IMR-90 (cell line): ENCODE results near the gene TCF7L2. TPM values are rescaled to one million over a fixed set of nuclear protein-coding genes. Genes with fewer than 3 reads are reported as not detected.

Experiments
- ATAC-seq: fragments of 200-7000 bp; cut with Tn5 transposase; 2 replicates; pipeline ENCODE4 v1.9.1; 2020; ENCODE audit warnings: low read depth, mild to moderate bottlenecking, moderate library complexity
- BruUV-seq: library from RNA; stranded (reverse); fragments of 400-500 nt; replicated peaks from 2 replicates; lab custom pipeline; 2021; lab: Mats Ljungman, UMichigan
- CTCF ChIA-PET: fragments of 300-600 bp; formaldehyde crosslinking; extraction: SDS; loops from one replicate; lab custom pipeline; 2021; ENCODE audit warnings: antibody characterized with exemption; lab: Yijun Ruan, JAX
- POLR2A ChIA-PET: fragments of 300-600 bp; sonication (Branson Sonifier 250); formaldehyde crosslinking; loops from one replicate; lab custom pipeline; 2022; ENCODE audit warnings: antibody characterized with exemption; ENCODE audit not compliant: unreplicated experiment; lab: Charles Lee
- DNase-seq: peaks from one replicate; pipeline ENCODE4 v3.0.0; 2013
- H2AFZ ChIP-seq: replicated peaks from 2 replicates; pipeline ENCODE3; 2013; ENCODE audit warnings: low read length, mild to moderate bottlenecking; ENCODE audit not compliant: poor library complexity
- H2AK5ac ChIP-seq: 2 replicates; pipeline ENCODE4 v1.6.1; 2013; ENCODE audit warnings: low read depth, low read length, inconsistent platforms
- H2AK9ac ChIP-seq: replicated peaks from 2 replicates; pipeline ENCODE3; 2013; ENCODE audit warnings: mild to moderate bottlenecking, low read depth, low read length, moderate library complexity; ENCODE audit not compliant: poor library complexity
- H2BK120ac ChIP-seq: 2 replicates; pipeline ENCODE4 v1.6.1; 2013; ENCODE audit warnings: low read depth, low read length, inconsistent platforms
- H2BK15ac ChIP-seq: 3 replicates; pipeline ENCODE4 v1.6.1; 2013; ENCODE audit warnings: low read depth, low read length, inconsistent platforms
- H2BK20ac ChIP-seq: 2 replicates; pipeline ENCODE4 v1.6.1; 2013; ENCODE audit warnings: low read depth, mild to moderate bottlenecking, inconsistent platforms, low read length, moderate library complexity
- H2BK5ac ChIP-seq: 2 replicates; pipeline ENCODE4 v1.6.1; 2013; ENCODE audit warnings: mild to moderate bottlenecking, low read depth, low read length, inconsistent platforms; ENCODE audit not compliant: poor library complexity, severe bottlenecking
- H3K14ac ChIP-seq: replicated peaks from 2 replicates; pipeline ENCODE4 v1.6.1; 2013; ENCODE audit warnings: low read depth, low read length, inconsistent platforms
- H3K18ac ChIP-seq: 2 replicates; pipeline ENCODE4 v1.6.1; 2013; ENCODE audit warnings: low read depth, low read length, control low read depth
- H3K23ac ChIP-seq: 2 replicates; pipeline ENCODE4 v1.6.1; 2013; ENCODE audit warnings: low read depth, low read length, inconsistent platforms
- H3K27ac ChIP-seq: 2 replicates; pipeline ENCODE4 v1.5.1; 2013; ENCODE audit warnings: mild to moderate bottlenecking, control low read depth, low read length; ENCODE audit not compliant: insufficient read depth
- H3K27me3 ChIP-seq: 2 replicates; pipeline ENCODE4 v1.6.1; 2013; ENCODE audit warnings: low read length; ENCODE audit not compliant: control insufficient read depth, insufficient read depth
- H3K36me3 ChIP-seq: 2 replicates; pipeline ENCODE4 v1.6.1; 2013; ENCODE audit warnings: low read length, mixed read lengths; ENCODE audit not compliant: control insufficient read depth, insufficient read depth
- H3K4ac ChIP-seq: 2 replicates; pipeline ENCODE4 v1.6.1; 2013; ENCODE audit warnings: low read depth, low read length, inconsistent platforms
- H3K4me1 ChIP-seq: 2 replicates; pipeline ENCODE4 v1.6.1; 2013; ENCODE audit warnings: low read length, mixed read lengths; ENCODE audit not compliant: control insufficient read depth, insufficient read depth
- H3K4me2 ChIP-seq: 2 replicates; pipeline ENCODE4 v1.6.1; 2013; ENCODE audit warnings: low read depth, mild to moderate bottlenecking, control low read depth, low read length, moderate library complexity
- H3K4me3 ChIP-seq: 2 replicates; pipeline ENCODE4 v1.5.1; 2013; ENCODE audit warnings: low read depth, mild to moderate bottlenecking, control low read depth, low read length, moderate library complexity; ENCODE audit not compliant: insufficient read depth
- H3K56ac ChIP-seq: 2 replicates; pipeline ENCODE4 v1.6.1; 2013; ENCODE audit warnings: low read length, inconsistent platforms; ENCODE audit not compliant: insufficient read depth; ENCODE audit errors: extremely low read depth
- H3K79me1 ChIP-seq, 2 experiments: 2 replicates each; pipeline ENCODE4 v1.6.1; 2013; ENCODE audit warnings: low read length in 2 of 2, inconsistent platforms in 1 of 2, low read depth in 1 of 2
- H3K9ac ChIP-seq: 2 replicates; pipeline ENCODE4 v1.6.1; 2013; ENCODE audit warnings: low read depth, low read length, control low read depth
- H3K9me1 ChIP-seq: 2 replicates; pipeline ENCODE4 v1.6.1; 2013; ENCODE audit warnings: low read length, inconsistent platforms; ENCODE audit not compliant: insufficient read depth
- H3K9me3 ChIP-seq: 2 replicates; pipeline ENCODE4 v1.6.1; 2013; ENCODE audit warnings: low read length; ENCODE audit not compliant: control insufficient read depth, insufficient read depth
- H4K20me1 ChIP-seq: 2 replicates; pipeline ENCODE4 v1.6.1; 2013; ENCODE audit warnings: low read length, inconsistent platforms; ENCODE audit not compliant: insufficient read depth
- H4K5ac ChIP-seq: 2 replicates; pipeline ENCODE4 v1.6.1; 2013; ENCODE audit warnings: mild to moderate bottlenecking, low read depth, low read length, control low read depth
- H4K8ac ChIP-seq, 2 experiments: 2 replicates each; pipeline ENCODE4 v1.6.1; 2013; ENCODE audit warnings: low read depth in 2 of 2, low read length in 2 of 2, control low read depth in 1 of 2, inconsistent platforms in 1 of 2
- H4K91ac ChIP-seq: 2 replicates; pipeline ENCODE4 v1.6.1; 2013; ENCODE audit warnings: low read depth, low read length, inconsistent platforms; ENCODE audit not compliant: insufficient read depth
- CEBPB ChIP-seq: IDR thresholded peaks from 2 replicates; pipeline ENCODE4 v1.6.1; 2012; ENCODE audit warnings: low read depth, low read length, improper control_type of control experiment
- FOS ChIP-seq: fragments of 150-350 bp; IDR thresholded peaks from 2 replicates; pipeline ENCODE4 v1.6.1; 2016; ENCODE audit warnings: low read depth, low read length
- MAZ ChIP-seq: IDR thresholded peaks from 2 replicates; pipeline ENCODE4 v1.6.1; 2012; ENCODE audit warnings: low read depth, mild to moderate bottlenecking, low read length, improper control_type of control experiment, moderate library complexity, borderline replicate concordance
- POLR2A ChIP-seq: IDR thresholded peaks from 2 replicates; pipeline ENCODE4 v1.6.1; 2012; ENCODE audit warnings: mild to moderate bottlenecking, low read depth, low read length
- RAD21 ChIP-seq: IDR thresholded peaks from 2 replicates; pipeline ENCODE4 v1.6.1; 2012; ENCODE audit warnings: low read length, improper control_type of control experiment
- WGBS, 2 experiments: methylation state at CpG; one replicate each; pipeline versions ENCODE4 v1.1.5 to v1.1.7; 2013; ENCODE audit warnings: missing lambda C conversion rate in 2 of 2; ENCODE audit not compliant: insufficient read length in 1 of 2; ENCODE audit errors: extremely low coverage in 2 of 2; 5-methylcytosine and 5-hydroxymethylcytosine counted together
- dilution Hi-C: fragments of 300-500 bp; cut with HindIII; formaldehyde crosslinking; loops from one replicate; pipeline ENCODE4 v1.14.3; 2018; ENCODE audit warnings: low sequenced_read_pairs; ENCODE audit not compliant: unreplicated experiment
- in situ Hi-C: fragments of 300-500 bp; cut with MboI; formaldehyde crosslinking; loops from 3 replicates; pipeline ENCODE4 v1.14.3; 2019; ENCODE audit warnings: low sequenced_read_pairs, inconsistent platforms, mixed read lengths
- intact Hi-C: fragments of 100-400 bp; cut with micrococcal nuclease; formaldehyde crosslinking; loops from 2 replicates; pipeline ENCODE4 v1.10.0; 2022
- polyA plus RNA-seq, 3 experiments: library from polyadenylated mRNA; depleted of rRNA; stranded (reverse); fragments of >200 nt; gene quantifications; 2 replicates each; pipeline ENCODE4 v1.2.3, GENCODE V29; 2012; ENCODE audit warnings: low replicate concordance in 1 of 3
- total RNA-seq: library from RNA; depleted of rRNA; stranded (reverse); fragments of >200 nt; gene quantifications from 2 replicates; pipeline ENCODE4 v1.2.3, GENCODE V29; 2012
- TF ChIP-seq, protein P1 (sequence below): conservative IDR thresholded peaks from 2 replicates; pipeline ENCODE4 v1.5.1; 2012; ENCODE audit warnings: mild to moderate bottlenecking, low read depth, low read length, improper control_type of control experiment
- TF ChIP-seq, protein P2 (sequence below): fragments of 150-350 bp; IDR thresholded peaks from 2 replicates; pipeline ENCODE4 v1.6.1; 2016; ENCODE audit warnings: low read depth, mild to moderate bottlenecking, low read length, moderate library complexity, borderline replicate concordance

The TCF7L2 gene
- total and polyA plus RNA-seq, 2 of the 4 experiments (the other 2 are of a cell fraction): 1.3 to 12.2 TPM

GRCh38 chr10:112986544-112987190 lies 36.6 kb downstream of the TCF7L2 start:
- H4K20me1 ChIP-seq: peaks cover 40% of the 10 kb centered on the region
- H2BK20ac ChIP-seq: no peak overlapping the region
- intact Hi-C loops (no loop called here), in situ Hi-C loops (no loop called here), dilution Hi-C loops (no loop called here)
- H3K36me3 ChIP-seq: peaks cover 3% of the 10 kb centered on the region
- no peak overlapping the region for H3K18ac ChIP-seq
- H3K9ac ChIP-seq: no peak overlapping the region
- no CpG with 5 or more reads among the region's 8 CpGs for WGBS, 2 experiments
- DNase-seq (no peak), ATAC-seq (no peak)
- H3K9me3 ChIP-seq: no peaks in the 10 kb centered on the region
- peak overlapping the region; percentile 57; the same call in 1 of the 2 replicates for H3K4me2 ChIP-seq
- no peak overlapping the region for H2BK5ac ChIP-seq
- no peak overlapping the region for H3K27ac ChIP-seq
- H3K9me1 ChIP-seq: peaks cover 9% of the 10 kb centered on the region
- peaks cover 11% of the 10 kb centered on the region for H3K4me1 ChIP-seq
- H4K91ac ChIP-seq: no peak overlapping the region
- H2AK5ac ChIP-seq: no peak overlapping the region
- no peak overlapping the region for H4K8ac ChIP-seq
- TF ChIP-seq, protein P1, sequence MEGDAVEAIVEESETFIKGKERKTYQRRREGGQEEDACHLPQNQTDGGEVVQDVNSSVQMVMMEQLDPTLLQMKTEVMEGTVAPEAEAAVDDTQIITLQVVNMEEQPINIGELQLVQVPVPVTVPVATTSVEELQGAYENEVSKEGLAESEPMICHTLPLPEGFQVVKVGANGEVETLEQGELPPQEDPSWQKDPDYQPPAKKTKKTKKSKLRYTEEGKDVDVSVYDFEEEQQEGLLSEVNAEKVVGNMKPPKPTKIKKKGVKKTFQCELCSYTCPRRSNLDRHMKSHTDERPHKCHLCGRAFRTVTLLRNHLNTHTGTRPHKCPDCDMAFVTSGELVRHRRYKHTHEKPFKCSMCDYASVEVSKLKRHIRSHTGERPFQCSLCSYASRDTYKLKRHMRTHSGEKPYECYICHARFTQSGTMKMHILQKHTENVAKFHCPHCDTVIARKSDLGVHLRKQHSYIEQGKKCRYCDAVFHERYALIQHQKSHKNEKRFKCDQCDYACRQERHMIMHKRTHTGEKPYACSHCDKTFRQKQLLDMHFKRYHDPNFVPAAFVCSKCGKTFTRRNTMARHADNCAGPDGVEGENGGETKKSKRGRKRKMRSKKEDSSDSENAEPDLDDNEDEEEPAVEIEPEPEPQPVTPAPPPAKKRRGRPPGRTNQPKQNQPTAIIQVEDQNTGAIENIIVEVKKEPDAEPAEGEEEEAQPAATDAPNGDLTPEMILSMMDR: no peak
- TF ChIP-seq RAD21 (no peak), FOS (no peak), POLR2A (no peak), MAZ (no peak), CEBPB (no peak)
- TF ChIP-seq, protein P2, sequence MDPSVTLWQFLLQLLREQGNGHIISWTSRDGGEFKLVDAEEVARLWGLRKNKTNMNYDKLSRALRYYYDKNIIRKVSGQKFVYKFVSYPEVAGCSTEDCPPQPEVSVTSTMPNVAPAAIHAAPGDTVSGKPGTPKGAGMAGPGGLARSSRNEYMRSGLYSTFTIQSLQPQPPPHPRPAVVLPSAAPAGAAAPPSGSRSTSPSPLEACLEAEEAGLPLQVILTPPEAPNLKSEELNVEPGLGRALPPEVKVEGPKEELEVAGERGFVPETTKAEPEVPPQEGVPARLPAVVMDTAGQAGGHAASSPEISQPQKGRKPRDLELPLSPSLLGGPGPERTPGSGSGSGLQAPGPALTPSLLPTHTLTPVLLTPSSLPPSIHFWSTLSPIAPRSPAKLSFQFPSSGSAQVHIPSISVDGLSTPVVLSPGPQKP: no peak
- H4K5ac ChIP-seq: no peak overlapping the region
- no peak overlapping the region for H3K56ac ChIP-seq
- H3K4me3 ChIP-seq: no peak overlapping the region
- peak overlapping the region; percentile 49; the same call in 1 of the 2 replicates for H3K23ac ChIP-seq
- H2AFZ ChIP-seq: no peak overlapping the region
- ChIA-PET CTCF (interaction anchor here (0.6 to 1.0 kb wide), 3 partner anchors 14 to 135 kb away, joined by 3 to 6 read pairs (median 4); no protein-coding TSS in a partner anchor), POLR2A (interaction anchor here (0.6 kb wide), 1 partner anchor 31 kb away, joined by 6 read pairs; no protein-coding TSS in a partner anchor)
- H3K4ac ChIP-seq: no peak overlapping the region
- H3K27me3 ChIP-seq: no peaks in the 10 kb centered on the region
- H2AK9ac ChIP-seq: no peak overlapping the region
- H3K14ac ChIP-seq: no peak overlapping the region
- peaks cover 41 to 81% of the 10 kb centered on the region in 2 experiments for H3K79me1 ChIP-seq
- H2BK120ac ChIP-seq: no peak overlapping the region
- H2BK15ac ChIP-seq: no peak overlapping the region
- no TSS peak for BruUV-seq
